RPMI7951 (cell line): ENCODE measurements around the gene PCTP. TPM values are rescaled to one million over a fixed set of nuclear protein-coding genes. Genes with fewer than 3 reads are reported as not detected.
A peak's percentile ranks its signal among the peaks of the same experiment; 100 is the strongest.

Experiments used
- DNase-seq: peaks from one replicate; pipeline ENCODE4 v3.0.0-alpha.2; 2012; ENCODE audit warnings: low read depth
- total RNA-seq: library from RNA; depleted of rRNA; stranded (reverse); fragments of >200 nt; shearing (Covaris generic); gene quantifications from 2 replicates; pipeline ENCODE4 v1.2.3, GENCODE V29; 2014

PCTP gene
- total RNA-seq, 1 experiment from 2014 or later = 16.9 TPM

DNA sequence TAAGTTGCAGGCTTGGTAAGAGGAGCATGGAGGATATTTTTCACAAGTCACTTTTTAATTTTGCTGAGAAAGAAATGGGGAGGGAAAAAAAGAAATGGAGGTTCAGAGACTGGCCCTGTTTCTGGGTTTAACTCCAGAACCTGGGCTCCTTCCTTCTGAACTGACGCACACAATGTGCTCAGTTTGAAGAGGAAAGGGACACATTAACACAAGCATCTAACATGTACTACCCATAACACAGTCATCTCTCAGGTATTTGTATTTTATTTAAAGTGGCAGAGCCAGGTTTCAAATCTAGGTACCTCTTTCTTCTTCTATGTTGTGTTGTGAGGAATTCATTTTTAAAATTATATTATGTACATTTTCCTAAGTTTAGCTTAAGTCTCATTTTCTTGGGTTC is 22.9 kb upstream of the PCTP start:
- DNase-seq = no peak

DNA sequence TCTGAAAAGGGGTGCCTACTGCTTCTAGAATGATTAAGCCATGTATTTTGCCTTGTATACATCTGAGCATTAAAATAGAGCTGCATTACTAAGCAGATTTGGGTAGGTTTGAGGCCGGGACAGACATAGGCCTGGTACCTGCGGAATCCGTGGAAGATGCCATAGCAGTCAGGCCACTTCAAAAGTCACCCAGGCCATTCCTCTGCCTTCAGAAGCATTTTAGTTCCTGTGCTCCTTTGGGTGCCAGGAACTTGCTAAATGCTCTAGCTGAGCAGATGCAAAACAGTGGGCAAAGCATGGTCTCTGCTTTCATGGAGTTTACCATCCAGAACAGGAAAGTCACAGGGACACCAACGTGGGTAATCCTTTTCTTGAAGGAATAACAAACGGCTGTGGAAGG is 22.5 kb upstream of the PCTP start:
- DNase-seq = no peak

GRCh38 chr17:55728833-55729232 is 22.0 kb upstream of the PCTP start:
- no peak for DNase-seq

DNA sequence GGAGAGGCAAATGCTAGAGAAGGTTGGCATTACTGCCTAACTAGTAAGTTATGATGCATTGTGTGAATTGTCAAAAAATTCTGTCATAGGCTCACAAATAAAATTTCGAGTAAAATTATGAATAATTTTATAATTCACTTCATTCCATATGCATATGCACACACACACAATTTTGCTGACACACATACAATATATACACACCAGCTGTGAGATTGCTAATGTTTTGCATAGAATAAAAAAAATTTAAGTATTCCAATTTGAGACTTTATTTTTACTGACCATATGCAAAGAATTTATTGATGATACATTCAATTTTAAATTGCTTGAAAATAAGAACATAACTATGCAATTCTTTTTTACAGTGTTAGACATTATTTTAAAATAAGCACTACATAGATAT is 21.4 kb upstream of the PCTP start:
- DNase-seq = no peak

DNA sequence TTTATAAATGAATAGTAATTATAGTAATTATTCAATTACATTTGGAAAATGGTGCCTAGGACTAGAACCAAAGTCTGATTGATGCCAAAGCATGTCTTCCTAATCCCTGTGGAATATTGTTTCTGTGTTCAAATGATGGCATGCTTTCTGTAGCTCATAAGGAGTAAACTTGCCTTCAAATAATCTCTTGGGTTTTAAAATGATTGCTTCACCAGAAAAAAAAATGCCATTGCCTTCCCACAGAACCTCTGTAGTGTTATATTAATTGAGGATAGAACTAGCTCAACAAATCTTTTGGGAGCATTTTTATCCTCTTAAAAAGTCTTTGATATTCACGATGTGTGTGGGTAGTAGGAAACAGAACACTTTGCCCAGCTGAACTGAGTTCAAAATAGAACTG is 20.5 kb upstream of the PCTP start:
- no peak for DNase-seq

DNA sequence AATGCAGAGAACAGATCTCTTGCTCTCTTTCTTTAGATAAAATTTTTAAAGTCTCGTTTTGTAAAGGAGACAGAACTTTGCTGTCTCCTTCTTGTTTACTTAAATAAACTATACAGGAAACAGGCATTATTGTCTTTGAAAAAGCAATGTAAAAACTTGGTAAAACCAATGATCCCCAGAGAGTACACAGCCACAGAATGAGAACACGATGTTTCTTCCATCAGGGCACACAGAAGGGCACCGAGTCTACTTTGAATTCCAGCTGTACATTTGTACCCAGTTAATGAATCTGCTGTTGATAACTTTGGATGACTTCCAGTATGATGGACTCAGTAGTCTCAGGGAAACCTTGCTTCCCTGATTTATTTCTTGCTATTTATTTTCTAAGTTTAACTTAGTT is 20.0 kb upstream of the PCTP start:
- DNase-seq = no peak

DNA sequence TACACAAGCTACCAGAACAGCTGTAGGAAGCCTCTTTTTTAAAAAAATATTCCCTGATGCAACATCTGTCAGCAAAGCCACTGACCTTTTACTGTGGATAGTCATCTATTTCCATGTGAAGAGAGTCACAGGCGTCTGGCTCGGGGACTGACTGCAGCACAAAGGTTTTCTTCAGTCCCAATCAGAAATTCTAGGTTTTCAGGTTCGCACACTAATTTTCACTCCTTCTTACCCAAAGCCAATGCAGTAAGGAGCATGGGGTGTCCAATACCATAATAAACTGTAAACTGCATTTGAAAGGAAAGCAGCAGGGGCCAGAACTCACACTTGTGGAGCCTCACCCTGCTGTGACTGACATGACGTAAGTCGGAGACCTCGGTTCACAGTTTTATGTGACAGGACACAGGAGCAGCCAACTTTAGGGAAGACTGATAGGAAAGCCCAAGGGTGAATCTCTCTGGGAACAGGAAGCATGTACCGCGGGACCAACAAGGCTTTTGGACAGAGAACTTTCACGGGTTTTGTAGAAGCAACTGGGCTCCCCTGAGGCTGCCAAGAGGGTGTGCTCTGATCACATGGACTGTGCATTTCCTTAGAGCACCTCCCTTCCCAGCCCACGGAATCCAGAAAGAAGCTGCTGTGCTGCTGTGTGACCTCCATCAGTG is 19.1 kb upstream of the PCTP start:
- DNase-seq = peak; percentile 49

GRCh38 chr17:55734128-55734781 is 16.6 kb upstream of the PCTP start:
- DNase-seq = no peak

GRCh38 chr17:55735731-55736405 is 15.0 kb upstream of the PCTP start:
- peak; percentile 60 for DNase-seq

- no peak for DNase-seq
Observed at GRCh38 chr17:55737976-55738501, 12.8 kb upstream of the PCTP start.

DNA sequence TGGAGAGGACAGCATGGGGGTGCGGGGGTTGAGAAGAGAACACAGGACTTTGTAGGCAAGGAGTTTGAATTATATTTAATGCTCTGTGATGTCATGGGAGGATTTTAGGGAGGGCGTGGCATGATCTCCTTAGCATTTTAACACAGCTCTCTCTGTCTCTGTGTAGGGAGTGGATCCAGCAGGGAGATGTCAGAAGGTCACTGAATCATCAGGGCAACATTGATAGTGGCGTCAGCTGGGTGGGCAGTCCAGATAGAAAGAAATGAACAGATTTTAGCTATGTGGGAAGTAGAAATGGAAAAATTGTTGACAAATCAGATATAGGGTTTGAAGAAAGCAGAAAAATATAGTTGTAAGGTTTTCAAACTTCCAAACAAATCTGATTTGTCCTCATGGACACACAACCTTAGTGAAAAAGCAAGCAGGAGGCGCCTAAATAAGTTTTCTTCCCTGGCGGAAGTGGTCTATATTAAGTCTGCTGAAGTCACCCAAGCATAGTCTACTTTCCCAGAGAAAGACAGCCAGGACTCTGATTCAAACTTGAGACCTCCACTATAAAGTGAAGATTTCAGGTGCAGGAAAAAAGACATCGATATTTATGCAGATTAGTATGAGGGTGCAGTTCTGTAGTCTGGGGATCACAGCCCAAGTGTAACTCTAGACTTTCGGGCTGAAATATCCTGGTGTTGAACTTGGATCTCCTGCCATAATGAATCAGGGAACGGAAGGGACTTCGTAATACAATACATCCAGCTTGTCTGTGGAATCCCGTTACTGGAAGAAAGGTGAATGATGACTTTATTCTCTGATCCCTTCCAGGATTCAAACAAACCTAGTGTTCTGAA is 10.1 kb upstream of the PCTP start:
- DNase-seq = no peak

DNA sequence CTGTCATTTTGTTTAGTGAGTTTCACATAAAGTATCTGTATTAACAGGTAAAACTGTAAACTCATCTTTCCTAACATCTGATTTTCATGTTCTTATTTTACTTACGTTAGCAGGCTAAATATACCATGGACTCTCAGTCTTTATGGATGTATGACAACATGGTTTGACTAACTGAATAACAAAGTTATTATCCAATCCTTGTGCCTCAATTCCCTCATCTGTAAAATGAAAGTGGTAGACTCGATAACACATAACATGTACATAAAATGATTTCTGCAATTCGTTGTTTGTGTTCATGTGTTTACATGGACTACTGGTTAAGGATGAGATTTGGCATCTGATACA is 9.5 kb upstream of the PCTP start:
- DNase-seq = no peak

GRCh38 chr17:55742272-55743102 is 8.4 kb upstream of the PCTP start:
- DNase-seq = no peak

DNA sequence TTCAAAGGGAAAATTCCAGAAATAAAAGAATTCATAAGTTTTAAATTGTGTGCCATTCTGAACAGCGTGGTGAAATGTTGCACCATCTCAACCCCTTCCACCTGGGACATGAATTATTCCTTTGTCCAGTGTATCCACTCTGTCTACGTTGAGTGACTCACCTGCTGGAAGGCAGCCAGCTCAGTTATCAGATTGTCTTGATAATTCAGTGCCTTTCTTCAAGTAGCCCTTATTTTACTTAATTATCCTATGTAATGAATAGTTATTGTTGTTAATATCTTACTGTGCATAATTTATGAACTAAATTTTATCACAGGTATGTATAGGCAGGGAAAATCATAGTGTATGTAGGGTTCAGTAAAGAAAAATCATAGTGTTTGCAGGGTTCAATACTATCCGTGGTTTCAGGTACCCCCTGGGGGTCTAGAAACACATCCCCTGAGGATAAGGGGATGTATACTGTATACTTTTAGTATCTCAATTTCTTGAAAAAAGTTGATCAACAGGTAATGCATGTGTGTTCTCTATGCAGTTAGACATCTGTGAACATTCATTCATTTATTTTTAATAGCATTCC is 7.7 kb upstream of the PCTP start:
- DNase-seq = peak; percentile 61

- DNase-seq = no peak
Observed at GRCh38 chr17:55745258-55745657, 5.6 kb upstream of the PCTP start.

DNA sequence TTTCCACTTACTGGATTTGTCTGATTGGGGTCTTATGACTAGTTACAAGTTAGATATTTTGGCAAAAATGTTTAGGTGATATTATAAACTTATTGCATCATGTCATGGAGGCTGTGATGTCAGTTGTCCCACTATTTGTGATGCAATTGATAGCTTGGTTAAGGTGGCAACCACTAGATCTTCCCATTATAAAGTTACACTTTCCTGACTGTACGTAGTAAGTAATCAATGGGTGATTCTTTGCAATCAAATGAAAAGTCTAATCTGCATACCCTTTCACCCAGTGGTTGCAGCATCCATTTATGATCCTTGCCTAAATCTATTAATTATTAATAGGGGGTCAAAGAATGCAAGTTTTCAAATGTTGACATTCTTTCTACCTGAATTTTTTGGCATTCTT is 4.4 kb upstream of the PCTP start:
- no peak for DNase-seq

- no peak for DNase-seq
Observed at GRCh38 chr17:55747209-55747608, 3.6 kb upstream of the PCTP start.

GRCh38 chr17:55748841-55749240 is 2.0 kb upstream of the PCTP start:
- DNase-seq = no peak

DNA sequence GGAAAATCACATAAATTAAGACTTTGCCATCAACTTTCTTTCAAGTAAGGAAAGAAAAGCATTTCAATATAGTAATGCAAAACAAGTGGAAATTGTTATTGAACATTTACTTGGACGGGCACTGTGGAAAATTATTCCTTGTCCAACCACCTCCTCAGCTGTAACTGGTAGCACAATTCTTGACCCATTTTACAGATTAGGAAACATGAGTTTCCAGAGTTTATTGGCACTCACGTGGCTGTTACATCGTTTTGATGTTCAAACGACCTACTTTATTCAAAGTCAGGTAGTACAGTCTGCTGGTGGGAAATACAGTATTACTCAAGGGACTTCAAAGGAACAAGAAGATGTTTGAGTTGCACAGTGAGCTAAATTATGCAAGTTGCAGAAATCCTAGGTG is 866 bp upstream of the PCTP start:
- DNase-seq = no peak

GRCh38 chr17:55751720-55752250 is 934 bp downstream of the PCTP start:
- DNase-seq = no peak

DNA sequence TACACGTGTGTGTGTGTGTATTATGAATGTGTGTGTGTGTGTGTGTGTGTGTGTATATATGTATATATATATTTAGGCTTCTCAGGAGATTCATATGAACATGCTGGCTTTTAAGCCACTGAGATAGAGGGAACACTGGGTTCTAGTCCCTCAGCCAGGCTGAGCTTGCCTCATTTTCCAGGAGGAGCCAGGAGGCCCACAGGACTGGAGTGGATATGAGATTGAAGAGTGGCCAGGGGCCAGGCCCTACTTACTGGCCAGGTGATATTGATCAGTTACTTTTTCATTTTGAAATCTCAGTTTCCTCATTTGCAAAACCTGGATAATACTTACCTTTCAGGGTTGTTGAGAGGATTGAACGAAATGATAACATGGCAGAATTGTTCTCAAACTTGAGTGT is 5.8 kb downstream of the PCTP start:
- no peak for DNase-seq
